GM12878 (cell line): ENCODE data around the gene NELFE.
"Not testable (repeated sequence)": the region's sequence is repeated elsewhere in the genome, so short reads cannot be mapped to it uniquely, and the experiment has no call there.

Experiments
- EZH2 ChIP-seq: IDR thresholded peaks from 2 replicates; pipeline ENCODE4 v1.6.1; 2012; ENCODE audit warnings: low read depth, mild to moderate bottlenecking, control low read depth, inconsistent platforms, low read length, borderline replicate concordance; ENCODE audit not compliant: control insufficient read depth
- FOXM1 ChIP-seq: IDR thresholded peaks from 2 replicates; pipeline ENCODE4 v1.6.1; 2012; ENCODE audit warnings: low read depth, mild to moderate bottlenecking, inconsistent platforms, low read length, moderate library complexity
- TF ChIP-seq, protein P1 (sequence below): IDR thresholded peaks from 2 replicates; pipeline ENCODE4 v1.6.1; 2011; ENCODE audit warnings: low read depth, low read length, improper control_type of control experiment, borderline replicate concordance
- TF ChIP-seq, protein P2 (sequence below): IDR thresholded peaks from 2 replicates; pipeline ENCODE4 v1.6.1; 2012; ENCODE audit warnings: mild to moderate bottlenecking, low read depth, low read length
- TF ChIP-seq, protein P3 (sequence below): fragments of 150-350 bp; IDR thresholded peaks from 2 replicates; pipeline ENCODE4 v1.6.1; 2014; ENCODE audit warnings: mild to moderate bottlenecking, low read depth, low read length
- TF ChIP-seq, protein P4 (sequence below), 3 experiments: IDR thresholded peaks in 2 of 3; conservative IDR thresholded peaks in 1 of 3; 2 replicates each; pipeline ENCODE4 v1.5.1; 2011; ENCODE audit warnings: low read depth in 3 of 3, low read length in 3 of 3, mild to moderate bottlenecking in 3 of 3, control low read depth in 2 of 3, moderate library complexity in 2 of 3, inconsistent platforms in 1 of 3, mixed read lengths in 1 of 3; ENCODE audit not compliant: control insufficient read depth in 2 of 3, insufficient read depth in 1 of 3; ENCODE audit errors: extremely low read depth in 1 of 3

DNA sequence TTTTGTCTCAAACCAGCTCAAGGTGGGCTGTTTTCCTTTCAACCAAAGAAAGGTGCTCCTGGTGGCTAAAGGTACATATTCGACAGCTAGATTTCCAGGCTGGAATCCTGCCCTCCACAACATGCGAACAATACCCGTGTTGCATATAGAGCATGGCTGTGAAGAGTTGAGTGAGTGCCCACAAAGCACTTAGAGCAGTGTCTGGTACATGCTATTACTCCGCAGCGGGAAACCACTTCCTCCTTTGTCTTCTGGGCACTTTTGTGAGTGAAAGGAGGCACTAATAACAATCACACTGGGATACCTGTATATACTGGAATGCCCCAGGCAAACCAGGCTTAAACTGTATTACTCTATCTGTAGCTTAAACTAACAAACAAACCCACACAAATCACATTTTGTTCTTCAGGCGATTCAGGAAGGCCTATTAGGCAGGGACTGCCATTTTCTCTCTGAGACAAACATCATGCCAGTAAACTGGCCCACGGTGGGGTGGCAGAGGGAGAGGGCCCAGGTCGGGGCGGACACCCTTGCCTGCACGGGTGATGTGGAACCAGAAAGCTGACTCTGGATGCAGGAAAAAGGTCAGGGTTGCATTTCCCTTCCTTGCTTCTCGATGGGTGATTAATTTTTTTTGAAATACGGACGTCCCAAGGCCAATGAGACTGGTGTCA lies 46.2 kb upstream of the NELFE start:
- TF ChIP-seq, protein P1, sequence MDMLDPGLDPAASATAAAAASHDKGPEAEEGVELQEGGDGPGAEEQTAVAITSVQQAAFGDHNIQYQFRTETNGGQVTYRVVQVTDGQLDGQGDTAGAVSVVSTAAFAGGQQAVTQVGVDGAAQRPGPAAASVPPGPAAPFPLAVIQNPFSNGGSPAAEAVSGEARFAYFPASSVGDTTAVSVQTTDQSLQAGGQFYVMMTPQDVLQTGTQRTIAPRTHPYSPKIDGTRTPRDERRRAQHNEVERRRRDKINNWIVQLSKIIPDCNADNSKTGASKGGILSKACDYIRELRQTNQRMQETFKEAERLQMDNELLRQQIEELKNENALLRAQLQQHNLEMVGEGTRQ, result not testable (repeated sequence)
- not testable (repeated sequence) for TF ChIP-seq EZH2, FOXM1
- TF ChIP-seq, protein P2, sequence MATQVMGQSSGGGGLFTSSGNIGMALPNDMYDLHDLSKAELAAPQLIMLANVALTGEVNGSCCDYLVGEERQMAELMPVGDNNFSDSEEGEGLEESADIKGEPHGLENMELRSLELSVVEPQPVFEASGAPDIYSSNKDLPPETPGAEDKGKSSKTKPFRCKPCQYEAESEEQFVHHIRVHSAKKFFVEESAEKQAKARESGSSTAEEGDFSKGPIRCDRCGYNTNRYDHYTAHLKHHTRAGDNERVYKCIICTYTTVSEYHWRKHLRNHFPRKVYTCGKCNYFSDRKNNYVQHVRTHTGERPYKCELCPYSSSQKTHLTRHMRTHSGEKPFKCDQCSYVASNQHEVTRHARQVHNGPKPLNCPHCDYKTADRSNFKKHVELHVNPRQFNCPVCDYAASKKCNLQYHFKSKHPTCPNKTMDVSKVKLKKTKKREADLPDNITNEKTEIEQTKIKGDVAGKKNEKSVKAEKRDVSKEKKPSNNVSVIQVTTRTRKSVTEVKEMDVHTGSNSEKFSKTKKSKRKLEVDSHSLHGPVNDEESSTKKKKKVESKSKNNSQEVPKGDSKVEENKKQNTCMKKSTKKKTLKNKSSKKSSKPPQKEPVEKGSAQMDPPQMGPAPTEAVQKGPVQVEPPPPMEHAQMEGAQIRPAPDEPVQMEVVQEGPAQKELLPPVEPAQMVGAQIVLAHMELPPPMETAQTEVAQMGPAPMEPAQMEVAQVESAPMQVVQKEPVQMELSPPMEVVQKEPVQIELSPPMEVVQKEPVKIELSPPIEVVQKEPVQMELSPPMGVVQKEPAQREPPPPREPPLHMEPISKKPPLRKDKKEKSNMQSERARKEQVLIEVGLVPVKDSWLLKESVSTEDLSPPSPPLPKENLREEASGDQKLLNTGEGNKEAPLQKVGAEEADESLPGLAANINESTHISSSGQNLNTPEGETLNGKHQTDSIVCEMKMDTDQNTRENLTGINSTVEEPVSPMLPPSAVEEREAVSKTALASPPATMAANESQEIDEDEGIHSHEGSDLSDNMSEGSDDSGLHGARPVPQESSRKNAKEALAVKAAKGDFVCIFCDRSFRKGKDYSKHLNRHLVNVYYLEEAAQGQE, result not testable (repeated sequence)
- TF ChIP-seq, protein P3, sequence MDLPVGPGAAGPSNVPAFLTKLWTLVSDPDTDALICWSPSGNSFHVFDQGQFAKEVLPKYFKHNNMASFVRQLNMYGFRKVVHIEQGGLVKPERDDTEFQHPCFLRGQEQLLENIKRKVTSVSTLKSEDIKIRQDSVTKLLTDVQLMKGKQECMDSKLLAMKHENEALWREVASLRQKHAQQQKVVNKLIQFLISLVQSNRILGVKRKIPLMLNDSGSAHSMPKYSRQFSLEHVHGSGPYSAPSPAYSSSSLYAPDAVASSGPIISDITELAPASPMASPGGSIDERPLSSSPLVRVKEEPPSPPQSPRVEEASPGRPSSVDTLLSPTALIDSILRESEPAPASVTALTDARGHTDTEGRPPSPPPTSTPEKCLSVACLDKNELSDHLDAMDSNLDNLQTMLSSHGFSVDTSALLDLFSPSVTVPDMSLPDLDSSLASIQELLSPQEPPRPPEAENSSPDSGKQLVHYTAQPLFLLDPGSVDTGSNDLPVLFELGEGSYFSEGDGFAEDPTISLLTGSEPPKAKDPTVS, result not testable (repeated sequence)
- TF ChIP-seq, protein P4, sequence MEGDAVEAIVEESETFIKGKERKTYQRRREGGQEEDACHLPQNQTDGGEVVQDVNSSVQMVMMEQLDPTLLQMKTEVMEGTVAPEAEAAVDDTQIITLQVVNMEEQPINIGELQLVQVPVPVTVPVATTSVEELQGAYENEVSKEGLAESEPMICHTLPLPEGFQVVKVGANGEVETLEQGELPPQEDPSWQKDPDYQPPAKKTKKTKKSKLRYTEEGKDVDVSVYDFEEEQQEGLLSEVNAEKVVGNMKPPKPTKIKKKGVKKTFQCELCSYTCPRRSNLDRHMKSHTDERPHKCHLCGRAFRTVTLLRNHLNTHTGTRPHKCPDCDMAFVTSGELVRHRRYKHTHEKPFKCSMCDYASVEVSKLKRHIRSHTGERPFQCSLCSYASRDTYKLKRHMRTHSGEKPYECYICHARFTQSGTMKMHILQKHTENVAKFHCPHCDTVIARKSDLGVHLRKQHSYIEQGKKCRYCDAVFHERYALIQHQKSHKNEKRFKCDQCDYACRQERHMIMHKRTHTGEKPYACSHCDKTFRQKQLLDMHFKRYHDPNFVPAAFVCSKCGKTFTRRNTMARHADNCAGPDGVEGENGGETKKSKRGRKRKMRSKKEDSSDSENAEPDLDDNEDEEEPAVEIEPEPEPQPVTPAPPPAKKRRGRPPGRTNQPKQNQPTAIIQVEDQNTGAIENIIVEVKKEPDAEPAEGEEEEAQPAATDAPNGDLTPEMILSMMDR (IDR thresholded peaks at IDR 0.05 in 2 of 3, conservative IDR thresholded peaks at IDR 0.05 in 1 of 3; ENCODE audit: control insufficient read depth in 2 of 3, extremely low read depth in 1 of 3, insufficient read depth in 1 of 3, low read depth in 3 of 3, low read length in 3 of 3), result not testable (repeated sequence)
